Uterus (tissue), 4 donors: ENCODE measurements around the gene ACSS3. TPM values are rescaled to one million over a fixed set of nuclear protein-coding genes. Genes with fewer than 3 reads are reported as not detected.
A peak's percentile ranks its signal among the peaks of the same experiment; 100 is the strongest.

Experiments used
- DNase-seq, 2 donors: peaks; one replicate each; pipeline ENCODE4 v3.0.0-alpha.2; 2019 to 2020
- H3K27ac ChIP-seq, 2 donors: fragments of 200-600 bp; sonication (generic); 1 replicate in 1 of 2; 2 replicates in 1 of 2; pipeline ENCODE4 v1.5.1; 2016 to 2018
- H3K27me3 ChIP-seq, 2 donors: fragments of 200-600 bp; sonication (generic); one replicate each; pipeline ENCODE4 v1.5.1; 2018 to 2019; ENCODE audit warnings: control low read depth in 1 of 2
- H3K36me3 ChIP-seq, 2 donors: fragments of 200-600 bp; sonication (generic); one replicate each; pipeline ENCODE4 v1.5.1; 2019; ENCODE audit warnings: control low read depth in 1 of 2
- H3K4me1 ChIP-seq, 2 donors: fragments of 200-600 bp; sonication (generic); one replicate each; pipeline ENCODE4 v1.5.1; 2018 to 2019; ENCODE audit warnings: control low read depth in 1 of 2
- H3K4me3 ChIP-seq, 2 donors: fragments of 200-600 bp; sonication (generic); 1 replicate in 1 of 2; 2 replicates in 1 of 2; pipeline ENCODE4 v1.5.1; 2018 to 2019; ENCODE audit warnings: mild to moderate bottlenecking in 1 of 2
- H3K9me3 ChIP-seq, 2 donors: fragments of 200-600 bp; sonication (generic); one replicate each; pipeline ENCODE4 v1.5.1; 2019; ENCODE audit warnings: control low read depth in 1 of 2
- CTCF ChIP-seq, 4 experiments: fragments of 200-600 bp in 2 of 4; fragments of 450-650 bp in 2 of 4; sonication (generic) in 2 of 4; IDR thresholded peaks; one replicate each; pipeline ENCODE4 v1.5.1; 2016 to 2019; ENCODE audit warnings: antibody characterized with exemption in 4 of 4, mild to moderate bottlenecking in 2 of 4, moderate library complexity in 1 of 4
- POLR2A ChIP-seq, 2 donors: fragments of 450-650 bp; IDR thresholded peaks; one replicate each; pipeline ENCODE4 v1.6.1; 2016; ENCODE audit warnings: antibody characterized with exemption in 2 of 2, mild to moderate bottlenecking in 1 of 2, moderate library complexity in 1 of 2
- intact Hi-C: fragments of 100-400 bp; cut with DNase I; formaldehyde crosslinking; loops from one replicate; pipeline ENCODE4 v1.15.1; 2023; ENCODE audit warnings: low total_unique reads
- total RNA-seq, 4 donors: library from RNA; depleted of rRNA in 3 of 4; stranded (reverse); fragments of >200 nt in 3 of 4; gene quantifications; one replicate each; pipeline versions ENCODE4 v1.1.0 to v1.2.4, GENCODE V29; 2014 to 2023
- donor health status: DM: yes; HTN: yes; CAD: no.

Gene ACSS3
- total RNA-seq, 4 donors from 2014 or later, result 25.6 to 62.2 (median 47.7) TPM

- no peak overlapping the region for H3K4me3 ChIP-seq
- no peak for DNase-seq
- no peaks in the 10 kb centered on the region for H3K27me3 ChIP-seq
- TF ChIP-seq POLR2A (IDR thresholded peaks at IDR 0.05), result no peak
- TF ChIP-seq CTCF (IDR thresholded peaks at IDR 0.05), result no peak
- H3K4me1 ChIP-seq, result peaks cover 0 to 12% of the 10 kb centered on the region in 2 donors
- H3K9me3 ChIP-seq, result no peaks in the 10 kb centered on the region
- no peaks in the 10 kb centered on the region for H3K36me3 ChIP-seq
- peak overlapping the region; percentile 30 to 49 for H3K27ac ChIP-seq
- intact Hi-C loops, result no loop called here
These were observed 153.9 kb downstream of the ACSS3 start for GRCh38 chr12:81231574-81232368.

GRCh38 chr12:81245458-81245857, 167.6 kb downstream of the ACSS3 start:
- H3K4me3 ChIP-seq, result no peak overlapping the region
- H3K4me1 ChIP-seq, result peaks cover 0 to 12% of the 10 kb centered on the region in 2 donors
- DNase-seq, result peak; percentile 21 to 76
- no peaks in the 10 kb centered on the region for H3K9me3 ChIP-seq
- no peak for TF ChIP-seq POLR2A (IDR thresholded peaks at IDR 0.05)
- no peak for TF ChIP-seq CTCF (IDR thresholded peaks at IDR 0.05)
- no peaks in the 10 kb centered on the region for H3K27me3 ChIP-seq
- intact Hi-C loops, result no loop called here
- H3K27ac ChIP-seq, result peak overlapping the region; percentile 90 to 99
- H3K36me3 ChIP-seq, result no peaks in the 10 kb centered on the region

GRCh38 chr12:81245907-81246570, 168.2 kb downstream of the ACSS3 start:
- H3K4me1 ChIP-seq, result peaks cover 0 to 12% of the 10 kb centered on the region in 2 donors
- no peaks in the 10 kb centered on the region for H3K27me3 ChIP-seq
- no peak for TF ChIP-seq POLR2A (IDR thresholded peaks at IDR 0.05)
- TF ChIP-seq CTCF (IDR thresholded peaks at IDR 0.05), result no peak
- peak in 1 of 2 donors; percentile 23 for DNase-seq
- no peak overlapping the region for H3K4me3 ChIP-seq
- intact Hi-C loops, result no loop called here
- H3K9me3 ChIP-seq, result no peaks in the 10 kb centered on the region
- H3K36me3 ChIP-seq, result no peaks in the 10 kb centered on the region
- peak overlapping the region; percentile 90 to 99 for H3K27ac ChIP-seq

- no peaks in the 10 kb centered on the region for H3K9me3 ChIP-seq
- H3K4me3 ChIP-seq, result no peak overlapping the region
- no peaks in the 10 kb centered on the region for H3K36me3 ChIP-seq
- H3K4me1 ChIP-seq, result peaks cover 0 to 18% of the 10 kb centered on the region in 2 donors
- no peak for DNase-seq
- no peak for TF ChIP-seq POLR2A (IDR thresholded peaks at IDR 0.05)
- no peak for TF ChIP-seq CTCF (IDR thresholded peaks at IDR 0.05)
- intact Hi-C loops, result no loop called here
- peak overlapping the region; percentile 28 to 46 for H3K27ac ChIP-seq
- no peaks in the 10 kb centered on the region for H3K27me3 ChIP-seq
These were observed 172.1 kb downstream of the ACSS3 start for GRCh38 chr12:81249976-81250375.

- Histone ChIP-seq H3K9me3 (no peaks in the 10 kb centered on the region), H3K4me3 (no peak overlapping the region), H3K27me3 (no peaks in the 10 kb centered on the region), H3K36me3 (no peaks in the 10 kb centered on the region), H3K27ac (no peak overlapping the region), H3K4me1 (peaks cover 0 to 14% of the 10 kb centered on the region in 2 donors)
- no peak for DNase-seq
- TF ChIP-seq POLR2A (IDR thresholded peaks at IDR 0.05) (no peak), CTCF (IDR thresholded peaks at IDR 0.05) (no peak)
- intact Hi-C loops, result no loop called here
These were observed 174.3 kb downstream of the ACSS3 start for GRCh38 chr12:81252228-81252627.
